Neuronal stem cell (in vitro differentiated cells): ENCODE measurements around the gene BTBD1.

ENCODE experiments used
- DNase-seq: peaks from one replicate; pipeline ENCODE4 v3.0.0-alpha.2; 2013; ENCODE audit warnings: low spot score
- H2AFZ ChIP-seq: one replicate; pipeline ENCODE4 v1.6.1; 2013; ENCODE audit warnings: mild to moderate bottlenecking, low read length, inconsistent platforms
- H2AK5ac ChIP-seq: 2 replicates; pipeline ENCODE4 v1.6.1; 2013; ENCODE audit warnings: low read depth, mild to moderate bottlenecking, inconsistent platforms, low read length, moderate library complexity, mixed read lengths
- H2BK120ac ChIP-seq: 2 replicates; pipeline ENCODE4 v1.6.1; 2013; ENCODE audit warnings: low read depth, mild to moderate bottlenecking, inconsistent platforms, low read length, moderate library complexity, mixed read lengths
- H2BK12ac ChIP-seq: one replicate; pipeline ENCODE4 v1.6.1; 2013; ENCODE audit warnings: low read length, inconsistent platforms
- H2BK15ac ChIP-seq: 2 replicates; pipeline ENCODE4 v1.6.1; 2013; ENCODE audit warnings: mild to moderate bottlenecking, low read length, inconsistent platforms, mixed read lengths
- H2BK5ac ChIP-seq: one replicate; pipeline ENCODE4 v1.6.1; 2013; ENCODE audit warnings: inconsistent platforms, mild to moderate bottlenecking, low read length, moderate library complexity
- H3K14ac ChIP-seq: one replicate; pipeline ENCODE4 v1.6.1; 2013; ENCODE audit warnings: low read length, inconsistent platforms
- H3K18ac ChIP-seq: 2 replicates; pipeline ENCODE4 v1.6.1; 2013; ENCODE audit warnings: low read length, inconsistent platforms
- H3K23ac ChIP-seq: 2 replicates; pipeline ENCODE4 v1.6.1; 2013; ENCODE audit warnings: low read depth, mild to moderate bottlenecking, mixed read lengths, low read length, inconsistent platforms; ENCODE audit not compliant: poor library complexity
- H3K27ac ChIP-seq: replicated peaks from 3 replicates; pipeline ENCODE4 v1.5.1; 2013; ENCODE audit warnings: low read length, inconsistent platforms
- H3K27me3 ChIP-seq, 3 experiments: 2 replicates each; pipeline ENCODE4 v1.6.1; 2013; ENCODE audit warnings: low read length in 3 of 3, mild to moderate bottlenecking in 2 of 3, inconsistent platforms in 1 of 3, low read depth in 1 of 3, mixed read lengths in 1 of 3, moderate library complexity in 1 of 3; ENCODE audit not compliant: control insufficient read depth in 3 of 3, insufficient read depth in 3 of 3
- H3K36me3 ChIP-seq, 2 donors: replicated peaks in 1 of 2; 2 replicates each; pipeline ENCODE4 v1.6.1; 2013; ENCODE audit warnings: low read length in 2 of 2; ENCODE audit not compliant: control insufficient read depth in 2 of 2, insufficient read depth in 2 of 2
- H3K4ac ChIP-seq: 2 replicates; pipeline ENCODE4 v1.6.1; 2013; ENCODE audit warnings: inconsistent platforms, mild to moderate bottlenecking, low read length, moderate library complexity
- H3K4me1 ChIP-seq, 2 donors: 1 replicate in 1 of 2; 2 replicates in 1 of 2; pipeline ENCODE4 v1.6.1; 2013; ENCODE audit warnings: low read length in 2 of 2, low read depth in 1 of 2; ENCODE audit not compliant: control insufficient read depth in 2 of 2, insufficient read depth in 1 of 2
- H3K4me2 ChIP-seq: one replicate; pipeline ENCODE4 v1.6.1; 2013; ENCODE audit warnings: mild to moderate bottlenecking, low read length, inconsistent platforms; ENCODE audit not compliant: insufficient read depth, poor library complexity, severe bottlenecking
- H3K4me3 ChIP-seq, 2 donors: 2 replicates each; pipeline ENCODE4 v1.5.1; 2013; ENCODE audit warnings: low read length in 2 of 2, mild to moderate bottlenecking in 2 of 2, inconsistent platforms in 1 of 2, moderate library complexity in 1 of 2
- H3K79me1 ChIP-seq: one replicate; pipeline ENCODE4 v1.6.1; 2013; ENCODE audit warnings: low read depth, mild to moderate bottlenecking, inconsistent platforms, low read length, moderate library complexity
- H3K9ac ChIP-seq: one replicate; pipeline ENCODE4 v1.6.1; 2013; ENCODE audit warnings: mild to moderate bottlenecking, low read depth, low read length, inconsistent platforms; ENCODE audit not compliant: poor library complexity
- H3K9me3 ChIP-seq, 2 donors: replicated peaks in 1 of 2; 2 replicates each; pipeline versions ENCODE3 to v1.6.1; 2013; ENCODE audit warnings: low read length in 2 of 2, mild to moderate bottlenecking in 2 of 2, inconsistent platforms in 1 of 2, low read depth in 1 of 2, mixed read lengths in 1 of 2, moderate library complexity in 1 of 2; ENCODE audit not compliant: control insufficient read depth in 2 of 2, insufficient read depth in 1 of 2
- H4K8ac ChIP-seq: one replicate; pipeline ENCODE4 v1.6.1; 2013; ENCODE audit warnings: low read depth, mild to moderate bottlenecking, inconsistent platforms, low read length, moderate library complexity
- H4K91ac ChIP-seq: one replicate; pipeline ENCODE4 v1.6.1; 2013; ENCODE audit warnings: low read length, low read depth, mild to moderate bottlenecking, inconsistent platforms; ENCODE audit not compliant: poor library complexity
- WGBS, 2 donors: extraction: QIAGEN DNeasy Blood & Tissue Kit; methylation state at CpG; one replicate each; pipeline ENCODE4 v1.1.7; 2013; ENCODE audit warnings: missing lambda C conversion rate in 2 of 2, mixed read lengths in 1 of 2; ENCODE audit not compliant: insufficient read length in 2 of 2, insufficient replicate concordance in 1 of 2; ENCODE audit errors: extremely low coverage in 2 of 2; 5-methylcytosine and 5-hydroxymethylcytosine counted together

The BTBD1 gene

DNA sequence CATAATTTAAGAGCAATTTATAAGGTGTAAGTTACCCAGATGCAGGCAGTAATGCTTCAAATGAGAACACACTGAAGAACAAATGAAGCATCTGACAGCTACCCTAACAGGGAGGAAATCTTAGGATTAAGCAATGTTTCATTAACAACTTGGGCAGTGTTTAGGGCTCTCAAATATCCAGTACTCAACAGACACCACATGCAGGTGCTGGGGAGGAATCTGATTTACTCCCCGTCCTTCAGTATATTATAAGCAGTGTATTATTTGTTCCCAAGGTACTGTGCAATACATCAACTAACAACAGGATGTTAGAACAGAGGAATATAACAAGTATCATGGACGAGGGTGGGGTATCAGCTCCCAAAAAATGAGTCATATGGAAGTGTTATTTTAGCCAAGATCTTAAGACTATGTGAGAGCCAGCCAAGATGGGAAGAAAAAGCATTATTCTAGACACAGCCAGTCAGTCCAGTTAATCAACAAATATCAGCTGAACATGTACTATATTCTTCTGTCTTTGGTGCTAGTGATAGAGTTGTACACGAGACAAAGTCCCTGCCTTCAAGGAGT is 20.4 kb downstream of the BTBD1 start:
- Histone ChIP-seq H4K91ac (no peak overlapping the region), H3K4me3 (no peak overlapping the region), H3K18ac (no peak overlapping the region), H3K27me3 (no peaks in the 10 kb centered on the region), H3K4me1 (no peaks in the 10 kb centered on the region), H2BK5ac (no peak overlapping the region), H3K9me3 (no peaks in the 10 kb centered on the region), H3K36me3 (peaks cover 9 to 97% of the 10 kb centered on the region in 2 donors), H2BK120ac (no peak overlapping the region), H3K23ac (no peak overlapping the region), H2AK5ac (no peak overlapping the region), H3K79me1 (peaks cover 2% of the 10 kb centered on the region), H3K4me2 (no peak overlapping the region), H4K8ac (no peak overlapping the region), H2BK15ac (no peak overlapping the region), H3K27ac (no peak overlapping the region), H2AFZ (no peak overlapping the region), H3K4ac (no peak overlapping the region), H3K9ac (no peak overlapping the region), H3K14ac (no peak overlapping the region), H2BK12ac (no peak overlapping the region)
- no CpG with 5 or more reads among the region's 3 CpGs for WGBS, 2 donors
- DNase-seq, result no peak

DNA sequence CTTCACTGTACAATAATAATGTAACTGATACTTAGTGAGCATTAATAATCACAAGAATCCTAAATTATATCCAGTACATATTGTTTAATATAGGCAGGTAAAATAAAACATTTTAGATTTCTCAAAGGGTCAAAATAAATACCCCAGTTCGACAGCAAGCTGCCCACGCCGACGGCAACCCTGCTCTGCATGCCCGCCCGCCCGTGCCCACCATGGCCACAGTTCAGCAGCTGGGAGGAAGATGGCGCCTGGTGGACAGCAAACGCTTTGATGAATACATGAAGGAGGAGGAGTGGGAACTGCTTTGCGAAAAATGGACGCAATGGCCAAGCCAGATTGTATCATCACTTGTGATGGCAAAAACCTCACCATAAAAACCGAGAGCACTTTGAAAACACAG is 22.9 kb downstream of the BTBD1 start:
- H2BK120ac ChIP-seq, result no peak overlapping the region
- peaks cover 2% of the 10 kb centered on the region for H3K79me1 ChIP-seq
- H2BK15ac ChIP-seq, result no peak overlapping the region
- no peaks in the 10 kb centered on the region for H3K9me3 ChIP-seq
- no peak overlapping the region for H4K91ac ChIP-seq
- WGBS, 2 donors, result no CpG with 5 or more reads among the region's 12 CpGs
- H3K36me3 ChIP-seq, result peaks cover 15 to 98% of the 10 kb centered on the region in 2 donors
- H3K4me1 ChIP-seq, result no peaks in the 10 kb centered on the region
- H3K4me2 ChIP-seq, result no peak overlapping the region
- no peak overlapping the region for H3K14ac ChIP-seq
- H3K27me3 ChIP-seq, result no peaks in the 10 kb centered on the region
- H3K27ac ChIP-seq, result no peak overlapping the region
- no peak overlapping the region for H3K18ac ChIP-seq
- no peak overlapping the region for H3K4ac ChIP-seq
- no peak overlapping the region for H3K9ac ChIP-seq
- H2AFZ ChIP-seq, result no peak overlapping the region
- H4K8ac ChIP-seq, result no peak overlapping the region
- H2BK5ac ChIP-seq, result no peak overlapping the region
- DNase-seq, result no peak
- H3K23ac ChIP-seq, result no peak overlapping the region
- no peak overlapping the region for H3K4me3 ChIP-seq
- H2BK12ac ChIP-seq, result no peak overlapping the region
- no peak overlapping the region for H2AK5ac ChIP-seq

DNA sequence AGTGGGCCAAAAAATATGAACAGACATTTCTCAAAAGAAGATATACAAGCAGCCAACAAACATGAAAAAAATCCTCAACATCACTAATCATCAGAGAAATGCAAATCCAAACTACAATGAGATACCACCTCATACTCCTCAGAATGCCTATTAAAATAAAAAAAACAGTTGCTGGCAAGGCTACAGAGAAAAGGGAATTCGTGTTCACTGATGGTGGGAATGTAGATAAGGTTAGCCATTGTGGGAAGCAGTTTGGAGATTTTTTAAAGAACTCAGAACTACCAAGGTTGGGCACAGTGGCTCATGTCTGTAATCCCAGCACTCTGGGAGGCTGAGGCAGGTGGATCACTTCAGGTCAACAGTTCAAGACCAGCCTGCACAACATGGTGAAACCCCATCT is 27.8 kb downstream of the BTBD1 start:
- Histone ChIP-seq H2AFZ (no peak overlapping the region), H2AK5ac (no peak overlapping the region), H4K91ac (no peak overlapping the region), H3K4me2 (no peak overlapping the region), H3K9ac (no peak overlapping the region), H3K14ac (no peak overlapping the region), H3K18ac (no peak overlapping the region), H2BK5ac (no peak overlapping the region), H3K79me1 (no peaks in the 10 kb centered on the region), H3K27ac (no peak overlapping the region), H4K8ac (no peak overlapping the region), H2BK12ac (no peak overlapping the region), H3K23ac (no peak overlapping the region), H3K4ac (no peak overlapping the region), H2BK120ac (no peak overlapping the region), H3K36me3 (peaks cover 8 to 87% of the 10 kb centered on the region in 2 donors), H2BK15ac (no peak overlapping the region), H3K27me3 (no peaks in the 10 kb centered on the region), H3K9me3 (peaks cover 0 to 12% of the 10 kb centered on the region in 2 donors), H3K4me1 (no peaks in the 10 kb centered on the region), H3K4me3 (no peak overlapping the region)
- no CpG with 5 or more reads among the region's 1 CpG for WGBS, 2 donors
- no peak for DNase-seq

DNA sequence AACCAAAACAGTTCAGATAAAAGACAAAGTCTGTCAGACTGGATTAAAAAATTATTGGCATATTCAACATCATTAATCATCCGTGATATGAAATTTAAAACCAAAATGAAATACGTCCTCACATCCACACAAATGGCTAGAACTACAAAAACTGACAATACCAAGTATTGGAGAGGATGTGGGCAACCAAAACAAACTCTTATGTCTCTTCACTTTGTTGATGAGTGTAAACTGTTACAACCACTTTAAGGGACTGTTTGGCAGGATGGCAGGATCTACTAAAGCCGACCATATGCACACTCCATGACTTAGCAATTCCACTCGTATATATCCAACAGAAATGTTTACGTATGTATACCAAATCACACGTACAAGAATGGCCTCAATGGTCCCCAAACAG is 30.8 kb downstream of the BTBD1 start:
- Histone ChIP-seq H3K23ac (no peak overlapping the region), H3K4me2 (no peak overlapping the region), H3K9ac (no peak overlapping the region), H3K4me3 (no peak overlapping the region), H3K27me3 (no peaks in the 10 kb centered on the region), H2AK5ac (no peak overlapping the region), H2BK120ac (no peak overlapping the region), H3K79me1 (no peaks in the 10 kb centered on the region), H3K14ac (no peak overlapping the region), H3K36me3 (peaks cover 4 to 88% of the 10 kb centered on the region in 2 donors), H3K4me1 (no peaks in the 10 kb centered on the region), H2BK5ac (no peak overlapping the region), H2BK12ac (no peak overlapping the region), H4K8ac (no peak overlapping the region), H2AFZ (no peak overlapping the region), H3K27ac (no peak overlapping the region), H4K91ac (no peak overlapping the region), H2BK15ac (no peak overlapping the region), H3K9me3 (peaks cover 0 to 23% of the 10 kb centered on the region in 2 donors), H3K4ac (no peak overlapping the region), H3K18ac (no peak overlapping the region)
- no CpG with 5 or more reads among the region's 6 CpGs for WGBS, 2 donors
- no peak for DNase-seq
